Tibial nerve (tissue), 4 donors: ENCODE results near the gene FNDC3B.

ENCODE experiments used
- CTCF ChIP-seq, 5 experiments: fragments of 200-600 bp in 3 of 5; fragments of 450-650 bp in 2 of 5; sonication (generic) in 3 of 5; IDR thresholded peaks; one replicate each; pipeline ENCODE4 v1.5.1; 2016 to 2019; ENCODE audit warnings: antibody characterized with exemption in 5 of 5, mild to moderate bottlenecking in 3 of 5, moderate library complexity in 2 of 5
- EP300 ChIP-seq, 2 donors: sonication (generic); formaldehyde crosslinking; IDR thresholded peaks; one replicate each; pipeline ENCODE4 v1.6.1; 2017; ENCODE audit warnings: antibody characterized with exemption in 2 of 2, mild to moderate bottlenecking in 1 of 2
- POLR2A ChIP-seq, 2 donors: fragments of 450-650 bp; IDR thresholded peaks; one replicate each; pipeline ENCODE4 v1.6.1; 2017; ENCODE audit warnings: antibody characterized with exemption in 2 of 2, mild to moderate bottlenecking in 2 of 2, moderate library complexity in 2 of 2

GRCh38 chr3:172330413-172330812 lies 291.0 kb downstream of the FNDC3B start:
- TF ChIP-seq CTCF (IDR thresholded peaks at IDR 0.05): no peak
- no peak for TF ChIP-seq EP300 (IDR thresholded peaks at IDR 0.05)
- TF ChIP-seq POLR2A (IDR thresholded peaks at IDR 0.05): no peak
